Stimulated activated CD4-positive, alpha-beta T cell treated with anti-CD3 and anti-CD28 coated beads, Interleukin-15, amount 100 ng/mL, for 48 hours (primary cell): ENCODE data around the gene MEGF6.
"Not testable (repeated sequence)": the region's sequence is repeated elsewhere in the genome, so short reads cannot be mapped to it uniquely, and the experiment has no call there.

ENCODE experiments used
- DNase-seq, 2 donors: peaks; one replicate each; pipeline ENCODE4 v3.0.0-alpha.2; 2020; ENCODE audit warnings: low read depth in 2 of 2

Gene MEGF6

GRCh38 chr1:3593334-3593733, 18.0 kb downstream of the MEGF6 start:
- DNase-seq = no peak

- no peak for DNase-seq
These were observed 20.1 kb downstream of the MEGF6 start for GRCh38 chr1:3590951-3591865.

- DNase-seq = no peak
These were observed 21.1 kb downstream of the MEGF6 start for GRCh38 chr1:3590139-3590763.

- DNase-seq = no peak
These were observed 22.9 kb downstream of the MEGF6 start for GRCh38 chr1:3588395-3588794.

GRCh38 chr1:3586986-3587759, 24.1 kb downstream of the MEGF6 start:
- no peak for DNase-seq

GRCh38 chr1:3585940-3586568, 25.3 kb downstream of the MEGF6 start:
- DNase-seq = no peak

- not testable (repeated sequence) for DNase-seq
These were observed 25.9 kb downstream of the MEGF6 start for GRCh38 chr1:3585353-3585868.

- DNase-seq = peak in 1 of 2 donors; percentile 23
These were observed 26.4 kb downstream of the MEGF6 start for GRCh38 chr1:3584915-3585314.

GRCh38 chr1:3583751-3584150, 27.6 kb downstream of the MEGF6 start:
- DNase-seq = not testable (repeated sequence)

- DNase-seq = no peak
These were observed 29.8 kb downstream of the MEGF6 start for GRCh38 chr1:3581296-3582036.

- no peak for DNase-seq
These were observed 31.1 kb downstream of the MEGF6 start for GRCh38 chr1:3580231-3580630.

GRCh38 chr1:3579626-3580025, 31.7 kb downstream of the MEGF6 start:
- DNase-seq = no peak

- no peak for DNase-seq
These were observed 32.4 kb downstream of the MEGF6 start for GRCh38 chr1:3578906-3579305.

- DNase-seq = no peak
These were observed 32.9 kb downstream of the MEGF6 start for GRCh38 chr1:3578433-3578805.

GRCh38 chr1:3577711-3578432, 33.4 kb downstream of the MEGF6 start:
- DNase-seq = no peak

GRCh38 chr1:3577300-3577699, 34.0 kb downstream of the MEGF6 start:
- no peak for DNase-seq

- no peak for DNase-seq
These were observed 35.3 kb downstream of the MEGF6 start for GRCh38 chr1:3575993-3576392.

GRCh38 chr1:3575515-3575914, 35.8 kb downstream of the MEGF6 start:
- not testable (repeated sequence) for DNase-seq

- DNase-seq = no peak
These were observed 37.8 kb downstream of the MEGF6 start for GRCh38 chr1:3573500-3573899.

- DNase-seq = not testable (repeated sequence)
These were observed 38.7 kb downstream of the MEGF6 start for GRCh38 chr1:3572638-3573037.
